Activated T-helper 1 cell treated with Interleukin-2 at 50 U/mL for 16 hours (primary cell): ENCODE measurements around the gene RANBP17.

ENCODE experiments used
- DNase-seq: peaks from one replicate; pipeline ENCODE4 v3.0.0-alpha.2; 2020; ENCODE audit warnings: low read depth

Gene RANBP17

DNA sequence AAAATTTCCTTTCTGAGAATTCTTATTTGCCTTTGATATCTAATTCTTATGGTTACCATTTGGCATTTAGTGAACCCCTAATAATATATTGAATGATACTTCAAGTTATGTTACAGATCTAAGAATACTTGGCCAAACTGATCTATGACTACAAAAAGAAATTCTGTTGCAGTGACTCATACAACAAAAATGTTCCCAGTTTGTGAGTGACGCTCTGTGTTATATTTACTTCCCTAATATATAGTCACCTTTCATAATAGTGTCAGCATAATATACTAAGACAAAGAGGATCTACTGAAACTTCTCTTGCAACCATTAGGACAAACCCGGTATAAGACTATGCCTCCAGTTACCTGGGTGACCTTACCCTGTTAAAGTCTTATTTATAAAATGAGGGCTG, 230.4 kb downstream of the RANBP17 start:
- DNase-seq = no peak

DNA sequence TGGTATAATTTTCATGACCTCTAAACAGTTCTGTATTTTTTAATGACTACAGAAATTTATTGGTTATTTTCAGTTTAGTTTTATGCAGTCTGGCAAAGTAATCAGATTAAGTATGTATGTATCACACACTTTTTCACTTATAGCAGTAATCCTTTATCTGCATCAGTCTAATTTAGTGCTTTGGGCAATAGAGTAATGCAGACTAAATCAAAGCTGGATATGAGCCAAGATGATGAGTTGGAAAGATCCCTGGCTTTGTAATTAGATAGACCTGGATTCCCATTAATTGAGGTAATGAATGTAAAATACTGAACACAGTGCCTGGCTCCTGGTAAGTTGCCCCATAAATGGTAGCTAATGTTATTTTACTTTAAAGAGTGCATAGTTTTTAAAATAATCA, 231.8 kb downstream of the RANBP17 start:
- no peak for DNase-seq

DNA sequence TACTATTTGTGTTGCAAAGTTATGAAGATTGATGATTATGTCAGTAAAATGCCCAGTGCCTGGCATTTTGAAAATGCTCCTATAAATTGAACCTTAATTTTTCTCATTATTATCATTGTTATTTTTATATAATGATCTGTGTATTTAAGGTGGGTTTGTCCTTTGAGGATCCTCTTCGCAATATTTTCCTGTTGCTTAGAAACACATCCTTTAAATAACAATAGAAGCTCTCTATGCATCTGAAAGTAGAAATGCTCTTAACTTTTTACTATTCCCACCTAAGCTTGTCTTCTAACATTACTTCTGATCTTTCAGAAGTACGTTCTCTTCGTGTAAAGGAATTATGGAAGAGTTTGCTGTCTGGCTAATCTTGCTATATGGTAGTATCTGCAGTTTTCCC, 232.5 kb downstream of the RANBP17 start:
- DNase-seq = no peak

DNA sequence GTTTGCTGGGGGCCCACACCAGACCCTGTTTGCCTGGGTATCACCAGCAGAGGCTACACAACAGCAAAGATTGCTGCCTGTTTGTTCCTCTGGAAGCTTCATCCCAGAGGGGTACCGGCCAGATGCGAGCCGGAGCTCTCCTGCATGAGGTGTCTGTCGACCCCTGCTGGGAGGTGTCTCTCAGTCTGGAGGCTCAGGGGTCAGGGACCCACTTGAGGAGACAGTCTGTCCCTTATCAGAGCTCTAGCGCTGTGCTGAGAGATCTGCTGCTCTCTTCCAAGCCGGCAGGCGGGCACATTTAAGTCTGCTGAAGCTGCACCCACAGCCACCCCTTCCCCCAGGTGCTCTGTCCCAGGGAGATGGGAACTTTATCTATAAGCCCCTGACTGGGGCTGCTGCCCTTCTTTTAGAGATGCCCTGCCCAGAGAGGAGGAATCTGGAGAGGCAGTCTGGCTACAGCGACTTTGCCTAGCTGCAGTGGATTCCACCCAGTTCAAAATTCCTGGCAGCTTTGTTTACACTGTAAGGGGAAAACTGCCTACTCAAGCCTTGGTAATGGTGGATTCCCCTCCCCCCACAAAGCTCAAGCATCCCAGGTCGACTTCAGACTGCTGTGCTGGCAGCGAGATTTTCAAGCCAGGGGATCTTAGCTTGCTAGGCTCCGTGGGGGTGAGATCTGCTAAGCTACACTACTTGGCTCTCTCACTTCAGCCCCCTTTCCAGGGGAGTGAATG, 241.2 kb downstream of the RANBP17 start:
- no peak for DNase-seq

DNA sequence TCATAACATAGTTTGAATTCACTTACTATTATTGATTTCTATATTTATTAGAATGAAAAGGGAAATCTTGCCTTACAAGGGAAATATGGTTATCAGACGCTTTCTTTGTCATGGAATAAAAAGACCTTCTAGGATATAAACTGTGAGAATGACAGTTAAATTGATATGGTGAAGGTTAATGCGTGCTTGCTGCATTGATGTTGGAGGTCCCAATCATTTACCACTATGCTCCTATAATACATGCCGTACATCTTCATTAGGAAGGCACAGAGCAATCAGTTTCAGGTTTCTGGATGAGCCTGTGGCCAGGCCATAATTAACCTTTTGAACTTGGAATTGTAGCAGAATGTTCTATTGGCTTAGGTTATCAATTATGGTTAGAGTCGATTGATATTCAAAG, 245.9 kb downstream of the RANBP17 start:
- DNase-seq = no peak

DNA sequence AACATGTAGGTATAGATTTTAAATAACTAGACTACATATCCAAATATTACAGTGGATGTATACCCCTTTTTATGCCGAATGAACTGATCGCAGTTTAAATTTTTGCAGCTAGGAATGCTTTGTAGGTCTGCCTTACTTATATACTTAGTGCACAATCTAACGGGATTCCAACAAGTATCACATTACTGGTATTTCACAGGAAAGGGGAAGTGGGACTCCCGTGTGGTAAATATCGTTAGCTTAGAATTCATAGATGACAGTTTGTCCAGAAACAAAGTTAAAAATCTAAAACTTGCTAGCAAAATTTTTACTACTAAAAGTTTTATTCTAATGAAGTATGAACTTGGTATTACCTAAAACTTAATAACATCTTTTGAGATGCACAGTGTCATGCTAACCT, 253.7 kb downstream of the RANBP17 start:
- no peak for DNase-seq

DNA sequence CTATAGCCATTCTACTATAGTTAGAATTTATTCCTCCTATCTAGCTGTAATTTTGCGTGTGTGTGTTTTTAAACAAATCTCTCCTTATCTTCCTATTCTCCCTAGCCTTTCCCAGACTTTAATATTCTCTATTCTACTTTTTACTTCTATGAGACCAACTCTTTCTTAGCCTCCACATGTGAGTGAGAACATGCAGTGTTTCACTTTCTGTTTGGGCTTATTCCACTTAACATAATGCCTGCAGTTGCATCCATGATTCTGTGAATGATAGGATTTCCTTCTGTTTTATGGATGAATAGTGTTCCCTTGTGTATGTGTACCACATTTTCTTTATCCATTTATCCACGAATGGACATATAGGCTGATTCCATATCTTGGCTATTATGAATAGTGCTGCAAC, 254.9 kb downstream of the RANBP17 start:
- DNase-seq = no peak

DNA sequence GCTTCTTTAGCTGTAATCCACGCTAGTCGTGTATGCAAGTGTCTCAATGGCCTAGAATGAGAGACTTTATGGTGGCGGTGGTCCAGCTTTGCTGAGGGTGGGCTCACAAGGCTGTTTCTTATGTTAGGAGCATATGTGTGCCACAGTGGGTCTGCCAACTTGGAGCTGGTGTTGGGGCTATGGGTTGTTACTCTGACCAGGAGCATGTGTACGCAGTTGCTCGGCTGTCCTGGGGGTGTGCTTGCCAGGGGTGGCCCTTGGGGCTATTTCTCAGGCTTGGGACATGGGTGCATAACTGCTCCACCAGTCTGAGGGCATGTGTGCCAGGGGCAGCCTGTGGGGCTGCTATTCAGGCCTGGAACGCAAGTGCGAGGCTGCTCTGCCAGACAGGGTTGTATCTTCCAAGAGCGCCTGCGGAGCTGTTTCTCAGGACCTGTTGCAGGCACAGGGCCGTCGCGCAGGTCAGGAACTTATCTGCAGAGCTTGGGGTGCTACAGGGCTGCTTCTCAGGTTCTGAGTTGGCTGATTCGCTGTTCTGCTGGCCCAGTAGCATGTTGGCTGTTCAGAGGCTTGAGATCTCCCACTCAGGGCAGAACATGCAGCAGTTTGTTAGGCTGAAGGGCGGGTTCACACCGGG, 259.3 kb downstream of the RANBP17 start:
- DNase-seq = no peak

DNA sequence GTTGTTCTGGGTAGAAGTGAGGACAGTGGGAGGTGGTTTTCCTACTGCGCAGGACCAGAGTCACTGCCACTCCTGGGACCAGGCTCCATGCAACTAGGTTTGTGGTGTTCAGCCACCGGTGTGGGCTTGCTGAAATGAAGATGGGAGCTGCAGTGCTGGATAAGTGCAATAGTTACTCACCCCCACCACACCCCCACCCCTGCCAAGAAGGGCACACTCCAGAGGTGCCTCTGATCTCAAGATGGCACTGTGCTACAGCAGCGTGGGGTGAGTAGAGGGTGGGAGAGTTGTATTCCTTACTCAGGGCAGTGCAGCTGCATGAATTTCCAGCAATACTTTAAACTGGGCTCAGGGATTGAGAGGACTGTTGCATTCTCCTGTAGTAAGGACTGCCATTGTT, 259.8 kb downstream of the RANBP17 start:
- DNase-seq = no peak

DNA sequence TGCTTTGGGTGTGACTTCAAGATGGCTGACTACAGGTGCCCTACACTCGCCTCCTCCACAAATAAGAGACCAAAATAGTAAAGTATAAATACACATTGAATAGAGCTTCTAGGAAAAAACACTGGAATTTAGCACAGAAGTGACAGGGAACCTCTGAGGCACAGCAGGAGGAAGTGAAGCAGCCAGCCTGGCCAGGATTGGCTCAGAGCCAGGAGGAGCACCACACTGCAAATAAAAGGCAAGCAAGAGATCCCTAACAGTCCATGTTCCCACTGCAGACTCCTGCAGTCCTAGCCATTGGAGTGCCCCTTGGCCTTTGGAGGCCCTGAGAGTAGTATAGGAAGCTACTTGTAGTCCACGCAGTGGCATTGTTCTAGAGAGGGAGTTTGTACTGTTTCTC, 260.6 kb downstream of the RANBP17 start:
- no peak for DNase-seq

DNA sequence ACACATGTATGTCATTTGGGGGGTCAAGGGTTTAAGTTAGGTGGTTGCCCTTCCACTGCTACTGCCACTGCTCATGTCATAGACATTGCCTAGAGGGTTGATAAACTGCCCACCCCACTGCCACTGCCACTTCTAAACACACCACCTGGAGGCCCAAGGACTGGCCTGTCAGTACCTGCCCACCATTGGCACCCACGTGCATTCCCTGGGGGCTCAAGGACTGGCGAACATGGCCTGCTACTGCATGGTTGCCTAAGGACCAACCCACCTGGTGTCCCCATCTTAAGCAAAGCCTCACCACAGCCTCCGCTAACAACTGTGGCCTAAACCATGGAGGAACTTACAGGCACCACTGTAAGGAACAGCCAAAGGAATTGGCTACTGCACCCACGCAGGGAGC, 261.6 kb downstream of the RANBP17 start:
- no peak for DNase-seq

DNA sequence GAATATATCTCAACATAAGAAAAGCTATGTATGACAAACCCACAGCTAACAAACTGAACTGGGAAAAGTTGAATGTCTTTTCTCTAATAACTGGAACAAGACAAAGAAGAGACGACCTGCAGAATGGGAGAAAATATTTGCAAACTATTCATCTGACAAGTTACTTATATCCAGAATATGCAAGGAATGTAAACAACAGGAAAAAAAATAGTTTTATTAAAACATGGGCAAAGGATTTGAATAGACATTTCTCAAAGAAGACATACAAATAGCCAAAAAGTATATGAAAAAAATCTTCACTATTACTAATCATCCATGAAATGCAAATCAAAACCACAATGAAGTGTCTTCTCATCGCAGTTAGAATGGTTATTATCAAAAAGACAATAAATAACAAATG, 265.5 kb downstream of the RANBP17 start:
- no peak for DNase-seq

DNA sequence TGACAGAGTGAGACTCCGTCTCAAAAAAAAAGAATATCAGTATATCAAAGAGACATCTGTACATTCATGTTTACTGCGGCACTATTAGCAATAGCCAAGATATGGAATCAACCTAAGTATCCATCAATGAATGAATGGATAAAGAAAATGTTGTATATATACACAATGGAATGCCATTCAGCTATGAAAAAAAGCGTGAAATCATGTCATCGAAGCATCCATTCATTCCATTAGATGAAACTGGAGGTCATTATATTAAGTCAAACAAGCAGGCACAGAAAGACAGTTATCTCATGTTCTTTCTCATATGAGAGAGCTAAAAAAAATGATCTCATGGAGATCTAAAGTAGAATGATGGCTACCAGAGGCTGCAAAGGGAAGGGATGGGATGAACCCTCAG, 266.3 kb downstream of the RANBP17 start:
- DNase-seq = no peak

DNA sequence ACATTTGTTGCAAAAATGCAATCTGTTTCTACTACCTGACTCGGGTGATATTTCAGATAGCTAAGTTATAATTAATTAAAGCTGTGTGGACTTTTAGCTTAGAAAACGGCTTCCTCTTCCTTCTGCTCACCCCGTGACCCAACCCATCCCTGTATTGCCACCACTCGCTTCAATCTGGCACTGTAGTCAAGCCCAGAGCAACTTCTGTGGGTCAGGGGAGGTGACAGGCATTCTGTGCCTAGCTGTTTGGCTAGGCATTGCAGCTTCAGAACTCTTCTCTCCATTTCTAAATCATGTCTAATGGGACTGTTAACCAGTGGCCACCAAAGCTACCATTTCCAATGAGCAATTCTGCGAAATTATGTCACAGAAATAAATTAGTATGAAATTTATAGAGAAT, 267.5 kb downstream of the RANBP17 start:
- no peak for DNase-seq

DNA sequence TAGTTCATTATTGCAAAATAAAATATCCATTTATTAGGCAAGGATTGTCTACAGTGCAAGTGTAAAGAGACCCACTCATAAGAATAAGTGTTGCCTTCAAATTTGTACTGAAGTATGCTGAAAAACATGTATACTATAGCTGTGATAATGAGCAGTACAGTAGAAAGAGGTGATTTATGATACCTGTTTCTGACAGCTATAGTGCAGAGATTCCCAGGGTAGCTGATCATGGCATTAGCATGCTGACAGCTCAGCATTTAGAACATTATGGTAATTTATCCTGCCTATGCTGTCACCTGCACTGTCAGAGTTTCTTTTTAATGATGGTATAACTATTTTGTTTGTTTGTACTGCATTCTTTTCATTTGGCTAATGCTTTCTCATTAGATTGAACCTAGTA, 269.7 kb downstream of the RANBP17 start:
- DNase-seq = no peak

DNA sequence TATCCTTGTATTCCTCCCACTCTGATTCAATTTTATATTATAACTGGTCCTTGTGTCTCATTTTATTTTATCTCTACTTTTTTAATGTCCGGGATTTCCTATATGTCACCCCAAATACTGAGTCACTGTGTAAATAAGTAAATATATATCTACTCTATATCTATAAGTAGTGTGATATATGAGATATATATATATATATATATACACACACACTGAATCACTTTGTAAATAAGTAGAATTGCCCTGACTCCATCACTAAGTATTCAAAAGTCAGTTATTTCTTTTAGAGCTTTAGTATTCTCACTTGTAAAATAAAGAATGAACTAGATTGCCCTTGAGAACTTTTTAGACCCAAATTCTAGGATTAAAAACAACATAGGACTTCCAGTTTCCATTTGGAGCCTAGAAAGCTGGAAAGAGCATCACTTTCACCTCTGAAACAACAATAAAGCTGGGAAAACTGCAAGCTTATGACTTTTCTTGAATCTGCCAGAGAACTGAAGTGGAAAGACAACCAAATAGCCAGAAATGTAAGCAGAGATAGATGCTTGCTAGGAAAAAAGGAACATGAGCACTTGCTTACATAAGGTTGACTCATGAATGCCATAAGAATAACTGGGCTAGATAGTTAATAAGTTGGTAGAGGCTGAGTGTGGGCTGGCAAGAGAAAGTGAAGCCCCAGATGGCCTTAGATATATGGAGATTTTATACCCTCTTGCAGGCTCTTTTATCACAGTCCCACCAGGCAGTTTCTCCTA, 276.1 kb downstream of the RANBP17 start:
- DNase-seq = no peak

DNA sequence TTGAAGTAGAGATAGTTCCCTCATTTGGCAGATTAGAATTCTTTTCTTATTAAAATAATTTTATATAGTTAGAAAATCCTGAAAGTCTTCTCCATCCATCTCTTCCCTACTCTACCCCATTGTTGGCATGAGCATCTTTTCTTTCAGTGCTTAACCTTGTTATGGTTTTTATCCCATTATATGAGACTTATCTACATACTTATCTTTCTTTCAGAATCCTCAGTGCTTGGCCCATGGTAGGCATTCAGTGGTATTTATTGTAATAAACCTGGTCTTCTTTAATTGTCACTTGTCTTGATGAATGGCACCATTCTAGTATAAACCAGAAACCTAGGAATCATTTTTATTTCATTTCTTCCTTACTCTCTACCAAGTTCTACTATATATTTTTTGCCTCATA, 277.4 kb downstream of the RANBP17 start:
- DNase-seq = no peak

DNA sequence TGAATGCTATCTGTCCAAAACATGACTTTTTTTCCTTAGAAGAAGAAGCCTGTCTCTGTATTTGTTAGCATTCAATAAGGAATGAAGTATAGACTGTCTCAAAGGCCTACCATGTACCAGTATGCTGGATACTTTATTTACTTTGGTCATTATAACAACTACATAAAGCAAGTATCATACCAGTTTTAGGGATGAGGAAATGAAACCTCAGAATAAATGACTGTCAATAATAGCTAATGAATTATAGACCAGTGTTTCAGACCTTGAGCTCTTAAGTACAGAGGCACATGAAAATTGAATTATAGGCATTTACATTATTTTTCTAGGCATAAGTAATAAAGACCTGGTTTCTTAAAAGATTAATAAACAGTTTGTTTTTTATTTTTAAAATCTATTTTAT, 280.8 kb downstream of the RANBP17 start:
- no peak for DNase-seq

DNA sequence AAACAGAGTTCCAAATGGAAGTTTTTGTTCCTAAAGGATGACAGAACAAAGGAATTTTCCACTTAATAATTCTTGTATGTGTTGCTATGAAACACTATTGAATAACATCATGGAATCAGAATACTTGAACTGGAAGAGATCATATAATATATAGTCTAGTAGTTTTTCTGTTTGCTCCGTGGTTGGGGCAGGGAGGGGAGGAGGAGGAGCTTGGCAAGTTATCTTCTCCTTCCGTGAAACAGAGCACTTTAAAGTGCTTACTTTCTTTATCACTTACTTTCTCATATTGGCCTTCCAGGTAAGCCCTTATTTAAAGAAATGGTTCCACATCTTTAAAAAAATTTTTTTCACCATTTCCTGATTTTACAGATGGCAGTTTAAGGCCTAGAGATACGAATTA, 281.4 kb downstream of the RANBP17 start:
- no peak for DNase-seq

DNA sequence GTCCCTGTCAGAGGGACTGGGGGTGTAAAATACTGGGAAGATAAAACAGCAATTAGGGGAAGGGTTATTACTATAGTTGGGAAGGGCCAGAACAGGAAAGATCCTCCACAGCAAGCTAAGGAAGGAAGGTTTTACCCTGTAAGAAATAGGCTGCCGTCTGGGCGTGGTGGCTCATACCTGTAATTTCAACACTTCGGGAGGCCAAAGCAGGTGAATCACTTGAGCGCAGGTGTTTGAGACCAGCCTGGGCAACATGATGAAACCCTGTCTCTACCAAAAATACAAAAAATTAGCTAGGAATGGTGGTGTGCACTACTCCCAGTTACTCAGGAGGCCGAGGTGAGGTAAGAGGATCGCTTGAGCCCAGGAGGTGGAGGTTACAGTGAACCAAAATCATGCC, 282.1 kb downstream of the RANBP17 start:
- no peak for DNase-seq

DNA sequence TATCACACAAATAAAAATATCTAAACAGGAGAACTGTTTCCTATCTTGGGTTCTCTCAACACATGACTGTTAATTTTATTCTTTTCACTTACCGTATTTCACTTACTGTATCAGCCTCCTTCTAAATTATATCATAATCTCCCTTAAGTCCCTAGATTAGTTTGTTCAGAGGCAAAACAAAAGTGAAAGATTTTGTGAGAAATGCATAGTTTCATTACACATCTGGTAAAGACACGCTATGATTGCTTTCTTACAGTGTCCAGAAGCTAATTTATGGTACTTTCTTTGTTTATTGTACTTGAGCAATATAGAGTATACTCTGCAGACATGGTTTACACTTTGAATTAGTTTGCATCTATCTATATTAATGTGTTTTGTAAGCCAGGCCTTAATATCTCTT, 287.5 kb downstream of the RANBP17 start:
- no peak for DNase-seq

DNA sequence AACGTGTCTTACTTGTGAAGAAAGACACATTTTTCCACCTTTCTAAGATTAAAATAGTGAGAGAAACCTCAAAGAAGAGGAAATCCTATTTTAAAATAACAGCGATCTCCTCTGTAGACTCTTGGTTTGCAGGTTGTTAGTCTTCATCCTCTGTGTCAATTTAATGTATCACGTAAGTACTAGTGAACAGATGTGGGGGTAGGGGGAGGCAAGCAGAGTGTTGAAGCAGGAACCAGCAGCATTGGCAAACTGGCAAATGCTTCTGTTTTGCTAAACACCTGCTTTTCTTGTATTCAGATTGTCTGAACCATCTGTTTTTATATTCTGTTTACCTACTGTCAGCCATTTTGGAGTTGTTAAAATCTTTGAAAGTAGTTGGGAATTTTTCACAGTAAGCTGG, 288.0 kb downstream of the RANBP17 start:
- DNase-seq = no peak

DNA sequence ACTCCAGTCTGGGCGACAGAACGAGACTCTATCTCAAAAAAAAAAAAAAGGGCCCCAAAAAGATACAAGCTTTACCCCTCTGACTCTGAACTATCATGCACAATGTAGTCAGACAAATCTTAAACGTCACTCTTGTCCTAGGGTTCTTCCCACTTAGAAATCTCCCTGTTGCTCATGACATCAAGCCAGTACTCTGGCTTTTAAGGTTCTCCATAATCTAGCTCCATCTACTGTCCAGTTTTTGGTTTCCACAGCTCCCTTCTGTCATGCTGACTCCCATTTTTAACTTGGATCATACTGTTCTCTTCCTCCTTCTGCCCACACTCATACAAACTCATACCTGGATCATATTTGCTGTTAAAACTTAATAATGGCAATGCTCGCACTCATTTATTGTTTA, 290.6 kb downstream of the RANBP17 start:
- DNase-seq = no peak
